ENCODE measurements around the gene MACROD1. TPM values are rescaled to one million over a fixed set of nuclear protein-coding genes. Genes with fewer than 3 reads are reported as not detected.

Gene MACROD1
- total and polyA plus RNA-seq, 8 donors = 13.5 to 25.1 (median 20.3) TPM

DNA sequence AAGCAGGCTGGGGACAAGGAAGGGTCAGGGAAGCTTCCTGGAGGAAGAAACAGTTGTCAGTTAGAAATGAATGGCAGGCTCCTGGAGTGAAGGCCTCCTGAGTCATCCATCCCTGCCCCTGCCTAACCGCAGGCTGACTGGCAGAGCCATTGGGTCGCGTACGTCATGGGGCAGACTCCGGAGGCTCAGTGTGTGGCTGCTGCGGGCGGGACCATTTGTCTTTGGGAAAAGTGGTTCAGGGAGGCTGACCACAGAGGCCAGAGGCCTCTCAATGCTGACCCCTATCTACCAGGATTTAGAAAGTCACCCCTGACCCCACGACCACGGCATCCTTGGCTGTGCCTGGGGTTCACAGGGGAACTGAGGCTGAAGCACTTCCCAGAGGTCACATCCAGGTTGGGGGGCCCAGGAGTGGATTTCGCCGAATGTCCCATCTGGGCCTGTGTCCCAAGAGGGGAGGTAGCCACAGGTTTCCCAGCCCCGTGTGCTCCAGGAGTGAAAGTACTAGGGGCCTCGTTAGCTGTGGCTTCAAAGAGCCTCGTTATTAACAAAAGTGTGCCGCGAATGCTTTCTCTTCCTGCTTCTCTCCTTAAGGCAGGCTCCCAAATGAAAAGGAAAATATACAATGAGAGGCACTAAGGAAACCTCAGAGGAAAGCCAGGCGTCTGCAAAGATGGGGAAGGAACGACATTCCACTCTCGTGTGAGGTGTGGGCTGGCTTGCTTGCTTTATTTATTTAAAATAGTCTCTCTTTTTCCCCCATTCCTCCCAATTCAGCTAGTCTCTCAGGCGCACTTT lies 71.3 kb downstream of the MACROD1 start:
- Histone ChIP-seq H3K27me3 (no peaks in the 10 kb centered on the region), H3K27ac (peak overlapping the region in 1 of 2 donors; percentile 9), H3K9me3 (no peaks in the 10 kb centered on the region), H3K36me3 (no peaks in the 10 kb centered on the region), H3K4me3 (no peak overlapping the region), H3K4me1 (peaks cover 12 to 37% of the 10 kb centered on the region in 2 donors)
- TF ChIP-seq, protein P1, sequence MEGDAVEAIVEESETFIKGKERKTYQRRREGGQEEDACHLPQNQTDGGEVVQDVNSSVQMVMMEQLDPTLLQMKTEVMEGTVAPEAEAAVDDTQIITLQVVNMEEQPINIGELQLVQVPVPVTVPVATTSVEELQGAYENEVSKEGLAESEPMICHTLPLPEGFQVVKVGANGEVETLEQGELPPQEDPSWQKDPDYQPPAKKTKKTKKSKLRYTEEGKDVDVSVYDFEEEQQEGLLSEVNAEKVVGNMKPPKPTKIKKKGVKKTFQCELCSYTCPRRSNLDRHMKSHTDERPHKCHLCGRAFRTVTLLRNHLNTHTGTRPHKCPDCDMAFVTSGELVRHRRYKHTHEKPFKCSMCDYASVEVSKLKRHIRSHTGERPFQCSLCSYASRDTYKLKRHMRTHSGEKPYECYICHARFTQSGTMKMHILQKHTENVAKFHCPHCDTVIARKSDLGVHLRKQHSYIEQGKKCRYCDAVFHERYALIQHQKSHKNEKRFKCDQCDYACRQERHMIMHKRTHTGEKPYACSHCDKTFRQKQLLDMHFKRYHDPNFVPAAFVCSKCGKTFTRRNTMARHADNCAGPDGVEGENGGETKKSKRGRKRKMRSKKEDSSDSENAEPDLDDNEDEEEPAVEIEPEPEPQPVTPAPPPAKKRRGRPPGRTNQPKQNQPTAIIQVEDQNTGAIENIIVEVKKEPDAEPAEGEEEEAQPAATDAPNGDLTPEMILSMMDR (IDR thresholded peaks at IDR 0.05) = no peak
- peak in 2 of 4 donors; percentile 57 to 80 for DNase-seq
- ATAC-seq = peak; percentile 29
- intact Hi-C loops (cut with DNase I) = no loop called here

DNA sequence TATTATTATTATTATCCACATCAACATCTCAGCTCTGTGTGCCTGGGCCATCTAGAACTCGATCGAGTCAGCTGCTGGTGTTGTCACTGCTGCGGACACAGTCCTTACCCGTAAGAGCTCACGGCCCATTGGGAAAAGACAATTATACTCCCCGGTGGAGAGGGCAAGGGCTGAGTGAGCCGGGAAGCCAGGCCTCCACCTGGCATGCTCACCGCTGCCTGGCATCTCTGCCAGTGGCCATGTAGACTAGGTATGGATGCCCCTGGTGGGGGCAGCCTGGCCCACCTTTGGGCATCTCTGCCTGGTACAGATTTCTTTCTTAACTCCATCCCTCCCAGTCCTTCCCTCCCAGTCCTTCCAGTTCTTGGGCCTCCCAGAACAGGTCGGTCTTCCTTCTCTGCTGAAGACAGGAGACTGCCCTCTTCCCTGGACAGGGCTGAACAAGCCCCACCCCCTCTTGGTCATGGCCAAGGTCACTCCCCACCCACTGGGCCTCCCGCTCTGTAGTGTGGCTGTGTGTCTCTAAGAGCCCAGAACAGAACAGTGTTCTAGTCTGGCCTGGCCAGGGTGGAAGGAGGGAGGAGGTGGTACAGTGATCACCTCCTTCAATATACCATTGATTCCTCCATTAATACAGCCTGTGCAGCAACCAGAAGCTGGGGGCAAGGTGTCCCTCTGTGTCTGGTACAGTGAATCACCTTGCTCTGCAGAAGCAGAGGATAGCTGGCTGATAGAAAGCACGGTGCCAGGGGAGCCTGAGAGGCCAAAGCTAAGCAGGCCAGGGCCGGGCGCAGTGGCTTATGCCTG lies 72.5 kb downstream of the MACROD1 start:
- Histone ChIP-seq H3K27ac (no peak overlapping the region), H3K9me3 (no peaks in the 10 kb centered on the region), H3K4me3 (no peak overlapping the region), H3K27me3 (no peaks in the 10 kb centered on the region), H3K36me3 (no peaks in the 10 kb centered on the region), H3K4me1 (peaks cover 12 to 37% of the 10 kb centered on the region in 2 donors)
- DNase-seq (no peak), ATAC-seq (no peak)
- intact Hi-C loops (cut with DNase I) = no loop called here
- TF ChIP-seq, protein P1 (IDR thresholded peaks at IDR 0.05) = no peak

DNA sequence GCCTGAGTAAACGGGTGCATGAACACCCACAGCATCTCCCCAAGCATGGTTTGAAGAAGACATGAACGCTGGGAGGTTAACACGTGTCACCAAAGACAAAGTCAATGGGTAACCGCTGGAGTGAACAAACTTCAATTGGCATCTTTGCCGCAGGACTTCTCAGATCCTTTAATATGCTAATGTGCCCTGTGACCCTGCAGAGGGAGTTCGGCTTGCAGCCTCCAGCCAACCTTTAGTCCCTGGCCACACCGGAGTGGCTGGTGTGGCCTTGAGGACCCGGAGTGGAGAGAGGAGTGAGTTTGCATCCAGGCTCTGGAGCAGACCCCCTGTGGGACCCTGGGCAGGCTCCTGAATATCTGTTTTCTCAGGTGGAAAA lies 73.2 kb downstream of the MACROD1 start:
- ATAC-seq (no peak), DNase-seq (no peak)
- intact Hi-C loops (cut with DNase I) = no loop called here
- peaks cover 12 to 37% of the 10 kb centered on the region in 2 donors for H3K4me1 ChIP-seq
- no peaks in the 10 kb centered on the region for H3K27me3 ChIP-seq
- H3K9me3 ChIP-seq = no peaks in the 10 kb centered on the region
- H3K4me3 ChIP-seq = no peak overlapping the region
- no peaks in the 10 kb centered on the region for H3K36me3 ChIP-seq
- TF ChIP-seq, protein P1 (IDR thresholded peaks at IDR 0.05) = no peak
- H3K27ac ChIP-seq = no peak overlapping the region

DNA sequence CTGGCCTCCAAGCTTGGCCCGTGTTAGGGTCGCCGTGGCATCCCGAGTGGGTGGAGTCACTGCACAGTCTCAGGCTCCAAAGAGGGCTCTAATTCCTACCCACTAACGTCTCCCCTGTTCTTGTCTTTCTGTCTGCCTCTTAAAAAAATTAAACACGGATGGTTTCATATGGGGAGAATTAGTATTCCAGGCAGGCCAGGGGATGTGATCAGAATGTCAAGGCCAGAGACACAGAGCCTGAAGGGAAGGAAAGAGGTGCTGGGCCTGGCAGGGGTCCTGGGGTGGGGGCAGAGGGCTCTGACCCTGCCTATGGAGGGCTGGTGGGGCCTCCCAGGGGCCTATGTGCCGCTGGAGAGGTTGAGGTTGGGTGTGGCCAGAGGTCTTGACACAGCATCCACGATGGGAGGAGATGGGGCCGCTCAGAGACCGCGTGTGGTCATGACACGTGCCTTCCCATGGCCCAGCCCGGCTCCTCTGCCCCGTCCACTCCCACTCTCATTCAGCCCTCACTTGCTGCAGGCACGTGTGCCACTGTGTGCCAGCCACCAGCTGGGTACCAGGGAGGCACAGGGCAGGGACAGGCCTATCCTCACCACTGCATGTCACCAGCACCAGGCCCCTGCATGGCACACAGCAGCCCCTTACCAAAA lies 73.7 kb downstream of the MACROD1 start:
- Histone ChIP-seq H3K9me3 (no peaks in the 10 kb centered on the region), H3K36me3 (no peaks in the 10 kb centered on the region), H3K27ac (no peak overlapping the region), H3K4me3 (no peak overlapping the region), H3K4me1 (peaks cover 12 to 37% of the 10 kb centered on the region in 2 donors), H3K27me3 (no peaks in the 10 kb centered on the region)
- no peak for DNase-seq
- intact Hi-C loops (cut with DNase I) = no loop called here
- no peak for ATAC-seq
- TF ChIP-seq, protein P1 (IDR thresholded peaks at IDR 0.05) = no peak
